ENCODE data around the gene PIEZO2.

GRCh38 chr18:11034884-11035283 is 114.5 kb downstream of the PIEZO2 start:
- TF ChIP-seq CTCF (conservative IDR thresholded peaks at IDR 0.05; ENCODE audit: low read depth, low read length) (no peak), EZH2 (IDR thresholded peaks at IDR 0.05; ENCODE audit: borderline replicate concordance, low read depth, low read length, poor library complexity, severe bottlenecking) (no peak)
